SK-N-SH treated with all-trans-retinoic acid at 6 μM for 48 hours (cell line): Measurements from ENCODE around the gene LENG1.

Experiments used
- ARNTL ChIP-seq: fragments of 450-650 bp; formaldehyde crosslinking; IDR thresholded peaks from 2 replicates; pipeline ENCODE4 v1.5.0; 2020; ENCODE audit warnings: low read depth, mild to moderate bottlenecking, moderate library complexity, borderline replicate concordance
- SNAI2 ChIP-seq: fragments of 250-450 bp; sonication (Bioruptor Pico); IDR thresholded peaks from 2 replicates; pipeline ENCODE4 v1.5.0; 2020; ENCODE audit warnings: mild to moderate bottlenecking, moderate library complexity
- TCF4 ChIP-seq: fragments of 250-450 bp; sonication (Bioruptor Pico); IDR thresholded peaks from 2 replicates; pipeline ENCODE4 v1.8.0; 2021; ENCODE audit warnings: mild to moderate bottlenecking, moderate library complexity, borderline replicate concordance
- ZFP3 ChIP-seq: fragments of 250-450 bp; sonication (Bioruptor Pico); IDR thresholded peaks from 2 replicates; pipeline ENCODE4 v1.5.0; 2020; ENCODE audit warnings: mild to moderate bottlenecking, moderate library complexity
- ZNF70 ChIP-seq: fragments of 450-650 bp; formaldehyde crosslinking; IDR thresholded peaks from 2 replicates; pipeline ENCODE4 v1.5.0; 2020; ENCODE audit warnings: mild to moderate bottlenecking, moderate library complexity
- ZNF8 ChIP-seq: fragments of 450-650 bp; formaldehyde crosslinking; IDR thresholded peaks from 2 replicates; pipeline ENCODE4 v1.5.0; 2020; ENCODE audit warnings: mild to moderate bottlenecking, moderate library complexity
- TF ChIP-seq, protein P1 (sequence below): fragments of 250-450 bp; sonication (Bioruptor Pico); IDR thresholded peaks from 2 replicates; pipeline ENCODE4 v1.8.0; 2020; ENCODE audit warnings: mild to moderate bottlenecking, moderate library complexity, borderline replicate concordance

DNA sequence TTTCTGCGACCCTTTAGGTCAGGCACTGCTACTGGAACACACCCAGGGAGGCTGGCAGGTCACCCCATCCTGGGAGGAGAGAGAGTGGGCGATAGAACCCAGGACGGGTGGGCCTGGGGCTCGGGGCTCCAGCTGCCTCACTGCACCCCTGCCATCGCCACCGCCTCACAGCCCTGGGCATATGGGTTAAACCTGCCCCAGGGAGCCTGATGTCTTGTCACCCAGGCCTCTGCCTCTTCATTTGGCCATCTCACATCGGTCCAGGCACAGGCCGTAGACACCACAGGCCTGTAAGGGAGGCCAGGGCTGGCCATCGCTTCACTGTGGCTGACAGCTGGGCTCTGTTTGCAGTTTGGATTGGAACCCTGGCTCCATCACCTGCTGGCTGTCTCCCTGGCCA is 33.8 kb downstream of the LENG1 start:
- TF ChIP-seq ARNTL (no peak), TCF4 (CRISPR knock-in tag) (no peak), ZFP3 (CRISPR knock-in tag) (no peak), ZNF8 (CRISPR knock-in tag) (no peak), SNAI2 (CRISPR knock-in tag) (no peak), ZNF70 (no peak)
- TF ChIP-seq, protein P1, sequence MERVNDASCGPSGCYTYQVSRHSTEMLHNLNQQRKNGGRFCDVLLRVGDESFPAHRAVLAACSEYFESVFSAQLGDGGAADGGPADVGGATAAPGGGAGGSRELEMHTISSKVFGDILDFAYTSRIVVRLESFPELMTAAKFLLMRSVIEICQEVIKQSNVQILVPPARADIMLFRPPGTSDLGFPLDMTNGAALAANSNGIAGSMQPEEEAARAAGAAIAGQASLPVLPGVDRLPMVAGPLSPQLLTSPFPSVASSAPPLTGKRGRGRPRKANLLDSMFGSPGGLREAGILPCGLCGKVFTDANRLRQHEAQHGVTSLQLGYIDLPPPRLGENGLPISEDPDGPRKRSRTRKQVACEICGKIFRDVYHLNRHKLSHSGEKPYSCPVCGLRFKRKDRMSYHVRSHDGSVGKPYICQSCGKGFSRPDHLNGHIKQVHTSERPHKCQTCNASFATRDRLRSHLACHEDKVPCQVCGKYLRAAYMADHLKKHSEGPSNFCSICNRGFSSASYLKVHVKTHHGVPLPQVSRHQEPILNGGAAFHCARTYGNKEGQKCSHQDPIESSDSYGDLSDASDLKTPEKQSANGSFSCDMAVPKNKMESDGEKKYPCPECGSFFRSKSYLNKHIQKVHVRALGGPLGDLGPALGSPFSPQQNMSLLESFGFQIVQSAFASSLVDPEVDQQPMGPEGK, result no peak
